ENCODE data around the gene SSH3.

SSH3 gene

DNA sequence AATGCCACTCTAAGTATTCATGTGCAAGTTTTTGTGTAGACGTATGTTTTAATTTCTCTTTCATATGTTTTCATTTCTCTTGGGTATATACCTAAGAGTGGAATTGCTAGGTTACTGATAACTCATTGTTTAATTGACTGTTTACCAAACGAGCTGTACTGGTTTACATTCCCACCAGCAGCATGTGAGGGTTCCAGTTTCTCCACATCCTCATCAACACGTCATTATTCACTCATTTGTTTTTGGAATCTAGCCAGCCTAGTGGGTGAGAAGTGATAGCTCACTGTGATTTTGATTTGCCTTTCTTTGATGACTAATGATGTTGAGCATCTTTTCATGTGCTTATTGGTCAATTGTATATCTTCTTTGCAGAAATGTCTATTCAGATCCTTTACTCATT is 10.2 kb upstream of the SSH3 start:
- no peak for DNase-seq

DNA sequence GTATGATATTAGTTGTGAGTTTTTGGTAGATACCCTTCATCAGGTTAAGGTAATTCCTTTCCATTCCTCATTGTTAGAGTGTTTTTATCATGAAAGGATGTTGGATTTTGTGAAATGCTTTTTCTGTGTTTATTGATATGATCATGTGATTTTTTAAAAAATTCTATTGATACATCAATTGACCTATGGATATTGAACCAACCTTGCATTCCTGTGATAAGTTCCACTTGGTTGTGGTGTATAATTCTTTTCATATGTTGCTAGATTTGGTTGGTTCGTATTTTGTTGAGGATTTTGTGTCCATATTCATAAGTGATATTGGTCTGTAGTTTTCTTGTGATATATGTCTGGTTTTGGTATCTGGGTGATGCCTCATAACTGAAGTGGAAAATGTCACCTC is 7.5 kb upstream of the SSH3 start:
- DNase-seq = no peak

DNA sequence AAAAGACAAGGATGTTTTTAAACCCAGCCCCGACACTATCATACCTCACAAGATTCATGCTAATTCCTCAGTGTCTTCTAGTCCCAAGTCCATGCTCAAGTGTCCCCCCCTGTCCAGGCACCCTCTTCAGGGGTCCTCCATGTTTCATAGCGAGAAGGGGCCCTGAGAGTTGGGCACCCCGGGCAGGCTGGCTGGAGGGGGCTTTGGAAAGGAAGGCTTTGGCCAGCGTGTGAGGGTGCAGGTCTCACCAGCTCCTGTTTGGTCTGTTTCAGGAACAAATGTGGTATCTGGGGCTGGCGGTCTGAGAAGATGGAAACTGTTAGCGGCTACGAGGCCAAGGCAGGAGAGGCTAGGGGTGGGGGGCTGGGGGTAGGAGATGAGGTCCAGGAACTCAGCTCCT is 4.5 kb upstream of the SSH3 start:
- DNase-seq = no peak

DNA sequence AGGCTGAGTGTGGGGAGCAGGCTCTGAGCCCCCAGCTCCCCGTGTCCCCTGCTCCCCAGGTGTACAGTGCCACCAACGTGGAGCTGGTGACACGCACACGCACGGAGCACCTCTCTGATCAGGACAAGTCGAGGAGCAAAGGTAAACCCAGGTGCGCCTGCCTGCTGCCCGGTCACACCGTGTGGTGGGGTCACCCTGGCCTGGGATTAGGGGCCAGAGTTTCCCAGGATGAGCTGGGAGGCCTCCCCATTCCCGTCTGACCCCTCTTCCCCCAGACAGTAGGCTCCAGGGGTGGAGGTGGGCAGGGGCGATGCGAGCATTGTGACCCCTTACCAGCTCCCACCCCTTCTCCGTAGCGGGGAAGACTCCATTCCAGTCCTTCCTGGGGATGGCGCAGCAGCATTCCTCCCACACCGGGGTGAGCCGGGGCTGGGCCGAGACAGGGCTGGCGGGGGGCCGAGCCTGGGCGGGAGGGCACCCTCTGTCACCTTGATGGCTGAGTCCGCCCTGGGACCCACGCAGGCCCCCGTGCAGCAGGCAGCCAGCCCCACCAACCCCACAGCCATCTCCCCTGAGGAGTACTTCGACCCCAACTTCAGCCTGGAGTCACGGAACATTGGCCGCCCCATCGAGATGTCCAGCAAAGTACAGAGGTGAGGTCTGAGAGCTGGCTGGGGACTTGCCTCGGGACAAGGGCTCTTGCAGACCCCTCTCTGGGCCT is 3.7 kb upstream of the SSH3 start:
- no peak for DNase-seq

DNA sequence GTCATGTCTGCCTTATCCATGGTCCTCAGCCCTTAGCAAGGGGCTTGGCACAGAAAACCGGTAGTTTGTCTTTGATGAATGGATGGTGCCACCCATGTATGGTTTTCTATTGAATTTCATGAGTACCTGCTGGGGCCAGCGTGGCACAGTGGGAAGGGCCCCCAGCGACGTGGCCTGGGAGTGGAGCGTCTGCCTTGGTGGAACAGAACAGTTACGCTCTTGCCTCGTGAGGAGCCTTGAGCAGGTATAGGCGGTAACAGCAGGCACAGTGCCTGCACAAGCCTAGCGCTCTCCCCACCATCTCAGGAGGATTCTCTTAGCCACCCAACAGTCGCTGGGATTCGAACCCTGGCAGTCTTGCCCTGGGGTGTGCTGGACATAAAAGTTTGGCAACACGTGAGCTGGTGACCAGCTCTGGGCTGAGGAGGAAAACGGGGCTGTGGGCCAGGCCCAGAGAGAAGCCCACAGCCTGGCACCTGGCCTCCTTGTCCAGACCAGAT is 3.0 kb upstream of the SSH3 start:
- no peak for DNase-seq

DNA sequence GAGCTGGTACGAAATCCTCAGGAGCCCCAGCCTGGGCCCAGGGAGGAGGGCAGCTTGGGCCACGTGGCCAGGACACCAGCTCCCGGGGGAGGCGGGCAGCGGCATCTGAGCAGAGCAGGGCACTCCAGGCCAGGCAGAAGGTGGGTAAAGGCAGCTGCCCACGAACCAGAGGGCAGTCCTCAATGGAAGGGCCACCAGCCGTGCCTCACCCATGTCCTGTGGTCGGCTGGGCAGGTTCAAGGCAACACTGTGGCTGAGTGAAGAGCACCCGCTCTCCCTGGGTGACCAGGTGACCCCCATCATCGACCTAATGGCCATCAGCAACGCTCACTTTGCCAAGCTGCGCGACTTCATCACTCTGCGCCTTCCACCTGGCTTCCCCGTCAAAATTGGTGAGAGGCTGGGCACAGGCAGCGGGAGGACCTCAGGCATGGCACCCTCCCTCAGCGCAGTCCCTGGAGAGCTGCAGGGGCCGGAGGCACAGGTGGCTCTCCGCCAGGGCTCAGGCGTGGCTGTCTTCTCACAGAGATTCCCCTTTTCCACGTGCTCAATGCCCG is 2.5 kb upstream of the SSH3 start:
- no peak for DNase-seq

DNA sequence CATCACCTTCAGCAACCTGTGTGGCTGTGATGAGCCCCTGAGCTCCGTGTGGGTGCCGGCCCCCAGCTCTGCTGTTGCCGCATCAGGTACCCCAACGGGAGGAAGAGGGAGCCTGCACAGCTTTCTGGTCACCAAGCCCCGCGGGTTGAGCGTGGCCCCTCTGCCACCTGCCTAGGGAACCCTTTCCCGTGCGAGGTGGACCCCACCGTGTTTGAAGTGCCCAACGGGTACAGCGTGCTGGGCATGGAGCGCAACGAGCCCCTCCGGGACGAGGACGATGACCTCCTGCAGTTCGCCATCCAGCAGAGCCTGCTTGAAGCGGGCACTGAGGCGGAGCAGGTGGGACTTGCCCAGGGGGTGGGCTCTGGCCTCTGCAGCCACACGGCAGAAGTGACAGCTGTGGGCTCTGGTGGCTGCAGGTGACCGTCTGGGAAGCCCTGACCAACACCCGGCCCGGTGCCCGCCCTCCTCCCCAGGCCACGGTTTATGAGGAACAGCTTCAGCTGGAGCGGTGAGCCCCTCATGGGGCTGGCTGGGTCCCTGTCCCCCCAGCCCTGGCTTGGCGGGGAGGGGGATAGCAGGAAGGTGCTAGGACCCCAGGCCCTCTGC is 1.9 kb upstream of the SSH3 start:
- DNase-seq = peak; percentile 30

DNA sequence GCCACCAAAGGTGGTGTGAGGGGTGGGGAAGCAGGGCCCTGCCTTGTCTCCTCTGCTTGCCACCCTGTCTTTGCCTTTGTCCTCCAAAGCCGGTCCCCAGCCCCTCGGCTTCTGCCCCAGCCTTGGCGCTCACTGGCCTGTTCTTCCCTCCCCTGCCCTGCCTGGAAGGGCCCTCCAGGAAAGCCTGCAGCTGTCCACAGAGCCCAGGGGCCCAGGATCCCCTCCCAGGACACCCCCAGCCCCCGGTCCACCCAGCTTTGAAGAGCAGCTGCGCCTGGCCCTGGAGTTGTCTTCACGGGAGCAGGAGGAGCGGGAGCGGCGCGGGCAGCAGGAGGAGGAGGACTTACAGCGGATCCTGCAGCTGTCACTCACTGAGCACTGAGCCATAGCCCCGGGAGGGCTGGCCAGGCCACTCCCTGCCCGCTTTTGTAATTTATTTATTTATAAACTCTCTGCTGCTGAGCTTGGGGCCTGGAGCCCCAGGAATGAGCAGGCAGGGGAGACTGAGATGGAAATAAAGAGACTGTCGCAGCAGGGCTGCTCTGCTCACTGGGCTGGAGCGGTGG is 1.3 kb upstream of the SSH3 start:
- DNase-seq = peak; percentile 85

DNA sequence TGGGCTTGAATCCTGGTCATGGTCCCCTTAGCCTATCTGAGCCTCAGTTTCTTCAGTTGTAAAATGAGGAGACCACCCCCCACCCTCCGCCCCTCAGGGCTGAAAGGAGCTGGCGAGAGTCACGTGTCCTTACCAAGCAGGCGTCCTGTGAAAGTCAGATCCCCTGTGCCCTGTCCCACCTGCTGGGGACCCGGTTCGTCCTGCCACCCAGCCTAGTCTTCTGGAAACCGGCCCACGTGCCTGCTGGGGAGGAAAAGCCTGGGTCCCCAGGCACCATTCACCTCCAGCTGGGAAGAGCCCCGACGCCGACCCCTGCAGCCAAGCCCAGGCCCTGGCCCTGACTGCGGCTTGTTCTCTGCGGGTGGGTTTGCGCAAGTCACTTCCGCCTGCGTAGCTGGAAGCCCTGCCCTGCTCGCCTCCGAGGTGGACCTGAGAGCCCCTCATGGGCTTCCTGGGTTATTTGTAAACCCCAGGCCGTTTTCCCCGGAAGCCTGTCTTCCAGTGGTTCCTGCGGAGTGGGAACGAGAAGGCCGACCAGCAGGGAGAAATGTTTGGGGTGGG is 679 bp upstream of the SSH3 start:
- peak; percentile 72 for DNase-seq

DNA sequence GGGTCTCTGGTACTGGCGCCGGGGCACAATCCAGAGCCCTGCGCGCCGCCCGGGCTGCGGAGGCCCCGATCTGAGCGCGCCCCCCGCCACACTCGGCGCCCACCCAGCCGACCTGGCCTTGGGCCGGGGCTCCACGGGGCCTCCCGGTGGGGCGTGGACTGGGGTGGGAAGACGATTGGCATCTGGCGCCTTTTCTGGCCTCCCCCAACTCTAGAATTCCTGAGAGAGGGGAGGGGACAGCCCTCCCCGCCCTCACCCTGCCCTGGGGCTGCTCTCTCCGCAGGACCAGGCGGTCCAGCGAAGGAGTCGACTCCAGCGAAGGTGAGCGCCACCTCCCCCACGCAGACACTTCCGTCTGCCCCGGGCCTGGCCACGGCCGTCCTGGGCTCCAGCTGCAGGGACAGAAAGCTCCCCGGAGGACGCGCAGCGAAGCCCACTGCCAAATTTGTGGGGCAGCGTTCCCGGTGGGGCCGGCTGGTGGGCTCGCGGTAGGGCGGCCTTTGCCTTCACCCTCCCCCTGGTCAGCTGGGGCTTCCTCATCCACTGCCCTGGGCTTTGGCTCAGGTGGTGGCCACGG is 593 bp downstream of the SSH3 start:
- DNase-seq = peak; percentile 77

DNA sequence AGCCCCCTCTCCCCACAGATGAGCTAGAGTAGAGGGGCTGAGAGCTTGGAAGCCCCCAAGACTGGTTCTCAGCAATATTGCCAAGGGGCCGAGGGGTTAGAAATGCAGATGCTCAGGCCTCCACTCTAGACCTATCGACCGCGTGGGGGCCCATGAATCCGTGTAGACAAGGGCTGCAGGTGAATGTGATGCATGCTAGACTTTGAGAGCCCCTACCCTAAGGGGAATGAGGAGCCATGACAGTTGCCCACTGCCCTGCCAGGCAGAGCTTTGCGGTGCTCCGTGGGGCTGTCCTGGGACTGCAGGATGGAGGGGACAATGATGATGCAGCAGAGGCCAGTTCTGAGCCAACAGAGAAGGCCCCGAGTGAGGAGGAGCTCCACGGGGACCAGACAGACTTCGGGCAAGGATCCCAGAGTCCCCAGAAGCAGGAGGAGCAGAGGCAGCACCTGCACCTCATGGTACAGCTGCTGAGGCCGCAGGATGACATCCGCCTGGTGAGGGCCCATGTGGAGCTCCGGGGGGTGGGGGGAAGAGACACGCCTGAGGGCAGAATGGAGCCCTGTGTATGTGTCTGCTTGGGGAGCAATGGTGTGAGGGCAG is 1.3 kb downstream of the SSH3 start:
- DNase-seq = no peak

DNA sequence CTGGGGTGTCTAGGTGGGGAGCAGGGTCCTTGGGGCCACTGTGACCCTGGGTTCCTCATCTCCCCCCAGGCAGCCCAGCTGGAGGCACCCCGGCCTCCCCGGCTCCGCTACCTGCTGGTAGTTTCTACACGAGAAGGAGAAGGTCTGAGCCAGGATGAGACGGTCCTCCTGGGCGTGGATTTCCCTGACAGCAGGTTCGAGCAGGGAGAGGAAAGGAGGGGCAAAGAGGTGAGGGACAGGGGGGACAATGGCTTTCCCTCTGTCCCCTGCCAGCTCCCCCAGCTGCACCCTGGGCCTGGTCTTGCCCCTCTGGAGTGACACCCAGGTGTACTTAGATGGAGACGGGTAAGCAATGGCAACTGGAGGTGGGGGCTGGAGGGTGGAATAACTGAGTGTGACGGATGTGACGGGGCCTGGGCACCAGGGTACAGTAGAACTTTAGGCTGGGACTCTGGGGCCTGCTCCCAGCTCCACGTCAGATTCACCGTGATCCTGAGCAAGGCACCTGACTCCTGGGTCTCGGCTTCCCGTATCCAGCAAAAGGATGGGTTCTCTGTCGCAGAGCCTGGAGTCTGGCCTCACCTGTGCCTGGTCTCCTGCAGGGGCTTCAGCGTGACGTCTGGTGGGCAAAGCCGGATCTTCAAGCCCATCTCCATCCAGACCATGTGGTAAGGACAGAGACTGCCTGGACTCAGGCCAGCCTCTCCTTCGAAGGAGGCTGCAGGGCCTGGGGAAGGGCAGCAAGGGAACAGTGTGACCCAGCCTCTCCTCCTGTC is 3.6 kb downstream of the SSH3 start:
- no peak for DNase-seq

DNA sequence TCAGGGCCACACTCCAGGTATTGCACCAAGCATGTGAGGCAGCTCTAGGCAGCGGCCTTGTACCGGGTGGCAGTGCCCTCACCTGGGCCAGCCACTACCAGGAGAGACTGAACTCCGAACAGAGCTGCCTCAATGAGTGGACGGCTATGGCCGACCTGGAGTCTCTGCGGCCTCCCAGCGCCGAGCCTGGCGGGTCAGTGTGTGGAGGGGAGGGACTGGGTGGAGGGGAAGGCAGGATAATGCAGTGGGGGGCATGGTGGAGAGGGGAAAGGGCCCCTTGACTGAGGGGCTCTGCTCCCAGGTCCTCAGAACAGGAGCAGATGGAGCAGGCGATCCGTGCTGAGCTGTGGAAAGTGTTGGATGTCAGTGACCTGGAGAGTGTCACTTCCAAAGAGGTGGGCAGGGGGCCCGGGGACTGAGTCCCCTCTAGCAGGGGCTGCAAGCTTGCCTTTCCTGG is 4.2 kb downstream of the SSH3 start:
- no peak for DNase-seq

DNA sequence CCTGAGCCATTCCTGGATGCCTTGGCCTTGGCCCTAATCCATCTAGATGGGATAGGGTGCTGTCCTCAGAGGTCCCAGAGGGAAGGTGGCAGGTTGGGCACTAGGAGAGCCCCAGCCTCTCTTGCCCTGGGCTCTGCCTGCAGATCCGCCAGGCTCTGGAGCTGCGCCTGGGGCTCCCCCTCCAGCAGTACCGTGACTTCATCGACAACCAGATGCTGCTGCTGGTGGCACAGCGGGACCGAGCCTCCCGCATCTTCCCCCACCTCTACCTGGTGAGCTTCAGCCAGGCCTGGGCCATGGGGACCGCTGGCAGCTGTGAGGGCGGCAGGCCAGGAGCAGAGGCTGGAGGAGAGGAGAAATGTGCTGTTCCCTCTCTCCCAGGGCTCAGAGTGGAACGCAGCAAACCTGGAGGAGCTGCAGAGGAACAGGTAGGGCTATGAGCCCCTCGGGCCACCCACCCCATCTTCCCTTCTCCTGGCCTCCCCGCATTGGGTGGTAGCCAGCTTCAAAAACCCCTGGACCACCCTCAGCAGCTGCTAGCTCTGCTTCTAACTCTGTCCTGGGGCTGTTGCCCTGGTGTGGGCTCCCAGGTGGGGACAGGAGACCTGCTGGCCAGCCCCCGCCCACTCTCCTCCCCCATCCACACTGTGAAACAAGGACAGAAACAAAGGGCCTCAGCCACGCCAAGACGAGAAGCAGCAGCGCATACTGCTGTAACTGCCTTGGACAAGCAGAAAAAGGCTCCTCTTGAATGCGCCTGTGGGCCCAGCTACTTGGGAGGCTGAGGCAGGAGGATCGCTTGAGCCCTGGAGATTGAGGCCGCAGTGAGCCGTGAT is 4.9 kb downstream of the SSH3 start:
- DNase-seq = no peak

DNA sequence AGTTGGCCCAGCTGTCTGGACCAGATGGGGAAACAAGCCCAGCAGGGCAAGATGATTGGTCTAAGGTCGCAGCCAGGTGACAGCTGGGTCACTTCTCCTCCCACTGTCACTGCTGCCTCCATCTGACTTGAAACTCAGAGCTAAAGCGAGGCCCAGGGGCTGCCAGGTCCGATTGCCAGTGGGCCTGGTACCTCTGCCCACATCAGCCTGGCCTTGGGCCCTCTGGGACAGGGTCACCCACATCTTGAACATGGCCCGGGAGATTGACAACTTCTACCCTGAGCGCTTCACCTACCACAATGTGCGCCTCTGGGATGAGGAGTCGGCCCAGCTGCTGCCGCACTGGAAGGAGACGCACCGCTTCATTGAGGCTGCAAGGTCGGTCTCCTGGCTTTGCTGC is 5.8 kb downstream of the SSH3 start:
- no peak for DNase-seq

DNA sequence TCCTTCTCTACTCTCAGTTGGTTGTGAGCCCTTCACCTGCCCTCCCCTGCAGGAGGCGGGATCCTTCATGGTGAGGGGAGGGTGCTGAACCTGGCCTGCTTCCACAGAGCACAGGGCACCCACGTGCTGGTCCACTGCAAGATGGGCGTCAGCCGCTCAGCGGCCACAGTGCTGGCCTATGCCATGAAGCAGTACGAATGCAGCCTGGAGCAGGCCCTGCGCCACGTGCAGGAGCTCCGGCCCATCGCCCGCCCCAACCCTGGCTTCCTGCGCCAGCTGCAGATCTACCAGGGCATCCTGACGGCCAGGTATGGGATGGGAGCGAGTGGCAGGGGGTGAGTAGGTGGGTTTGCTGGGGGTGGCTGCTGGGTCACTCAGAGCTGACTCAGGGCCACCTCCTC is 6.3 kb downstream of the SSH3 start:
- DNase-seq = no peak

DNA sequence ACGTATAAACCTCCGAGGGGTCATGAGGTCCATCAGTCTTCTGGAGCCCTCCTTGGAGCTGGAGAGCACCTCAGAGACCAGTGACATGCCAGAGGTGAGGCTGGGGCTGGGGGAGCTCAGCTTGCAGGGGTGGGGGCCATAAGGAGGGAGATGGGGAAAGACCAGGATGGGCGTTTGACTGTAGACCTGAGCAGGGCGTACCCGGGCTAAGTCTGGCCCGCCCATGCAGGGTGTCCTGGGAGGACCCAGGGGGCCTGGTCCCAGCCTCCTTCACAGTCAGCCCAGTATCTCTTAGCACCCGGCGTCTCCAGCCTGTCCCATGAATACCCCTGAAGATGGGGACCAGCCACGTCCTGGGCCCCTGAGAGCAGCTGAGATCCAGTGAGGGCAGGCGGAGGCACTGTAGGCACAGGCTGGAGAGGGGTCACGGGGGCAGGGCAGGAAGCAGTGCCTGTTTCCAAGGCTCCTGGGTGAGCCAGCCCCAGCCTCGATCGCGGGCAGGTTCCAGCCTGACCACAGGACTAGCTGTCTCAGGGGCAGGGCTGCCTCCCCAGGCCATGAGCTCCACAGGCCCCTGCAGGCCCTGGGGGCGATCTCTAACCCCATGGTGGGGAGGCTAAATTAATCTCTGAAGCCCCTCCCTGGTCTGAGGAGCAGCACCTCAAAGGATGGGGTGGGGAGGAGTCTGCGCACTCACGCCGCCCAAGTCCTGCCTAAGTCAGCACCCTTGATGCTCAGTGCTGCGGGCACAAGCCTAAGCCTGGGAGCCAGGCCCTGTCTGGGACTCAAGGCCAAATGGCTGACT is 7.1 kb downstream of the SSH3 start:
- DNase-seq = no peak

DNA sequence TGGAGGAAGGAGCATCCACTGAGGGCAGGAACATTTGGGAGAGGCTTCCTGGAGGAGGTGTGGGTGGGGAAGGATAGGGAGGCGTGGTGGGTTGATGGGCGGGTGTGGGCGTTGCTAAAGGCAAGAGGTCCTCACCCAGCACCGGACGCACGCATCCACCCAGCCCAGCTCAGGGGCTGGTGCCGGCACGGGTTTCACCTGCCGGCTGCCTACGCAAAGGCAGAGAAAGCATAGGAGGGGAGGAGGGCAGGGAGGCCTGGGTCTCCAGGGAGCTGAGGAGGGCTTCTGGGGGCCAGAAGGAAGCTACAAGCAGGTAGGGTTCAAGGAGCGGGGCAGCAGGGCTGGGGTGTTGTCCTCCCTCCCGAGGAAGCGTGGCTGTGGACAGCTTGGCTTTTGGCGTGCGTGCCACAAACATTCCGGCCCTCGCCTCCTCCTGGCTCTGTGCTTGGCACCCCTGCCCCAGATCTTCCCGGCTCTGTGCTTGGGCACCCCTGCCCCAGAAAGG is 7.8 kb downstream of the SSH3 start:
- DNase-seq = no peak

DNA sequence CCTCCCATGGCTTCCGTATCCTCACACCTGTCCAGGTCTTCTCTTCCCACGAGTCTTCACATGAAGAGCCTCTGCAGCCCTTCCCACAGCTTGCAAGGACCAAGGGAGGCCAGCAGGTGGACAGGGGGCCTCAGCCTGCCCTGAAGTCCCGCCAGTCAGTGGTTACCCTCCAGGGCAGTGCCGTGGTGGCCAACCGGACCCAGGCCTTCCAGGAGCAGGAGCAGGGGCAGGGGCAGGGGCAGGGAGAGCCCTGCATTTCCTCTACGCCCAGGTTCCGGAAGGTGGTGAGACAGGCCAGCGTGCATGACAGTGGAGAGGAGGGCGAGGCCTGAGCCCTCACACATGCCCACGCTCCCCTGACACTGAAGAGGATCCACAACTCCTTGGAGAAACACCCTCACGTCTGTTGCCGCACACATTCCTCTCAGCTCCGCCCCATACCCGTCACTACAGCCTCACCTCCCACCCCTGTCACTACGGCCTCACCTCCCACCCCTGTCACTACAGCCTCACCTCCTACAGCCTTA is 8.3 kb downstream of the SSH3 start:
- DNase-seq = no peak

Measured in retina (tissue), 1 donor.